Endothelial cell of umbilical vein (primary cell): ENCODE results near the gene TIFAB.

Source experiments
- EZH2 ChIP-seq: IDR thresholded peaks from 2 replicates; pipeline ENCODE4 v1.6.1; 2012; ENCODE audit warnings: borderline replicate concordance, low read depth, mild to moderate bottlenecking, moderate library complexity, low read length, inconsistent platforms; ENCODE audit not compliant: severe bottlenecking
- FOS ChIP-seq: IDR thresholded peaks from 2 replicates; pipeline ENCODE4 v1.6.1; 2011; ENCODE audit warnings: mild to moderate bottlenecking, low read length, moderate library complexity, borderline replicate concordance; ENCODE audit not compliant: insufficient read depth
- JUN ChIP-seq: IDR thresholded peaks from 2 replicates; pipeline ENCODE4 v1.6.1; 2011; ENCODE audit warnings: borderline replicate concordance, low read depth; ENCODE audit not compliant: insufficient read length, insufficient read depth
- POLR2A ChIP-seq: IDR thresholded peaks from 2 replicates; pipeline ENCODE4 v1.6.1; 2012; ENCODE audit warnings: low read depth, mild to moderate bottlenecking, control low read depth, low read length
- POLR2AphosphoS5 ChIP-seq: IDR thresholded peaks from 2 replicates; pipeline ENCODE4 v1.6.1; 2012; ENCODE audit warnings: low read depth, mild to moderate bottlenecking, control low read depth, low read length, moderate library complexity; ENCODE audit not compliant: insufficient read depth
- TF ChIP-seq, protein P1 (sequence below), 2 donors: IDR thresholded peaks; 1 replicate in 1 of 2; 2 replicates in 1 of 2; pipeline ENCODE4 v1.5.1; 2011; ENCODE audit warnings: low read length in 2 of 2, mild to moderate bottlenecking in 2 of 2, moderate library complexity in 2 of 2, control low read depth in 1 of 2, inconsistent platforms in 1 of 2, low read depth in 1 of 2; ENCODE audit not compliant: insufficient read depth in 1 of 2; ENCODE audit errors: extremely low read depth in 1 of 2

DNA sequence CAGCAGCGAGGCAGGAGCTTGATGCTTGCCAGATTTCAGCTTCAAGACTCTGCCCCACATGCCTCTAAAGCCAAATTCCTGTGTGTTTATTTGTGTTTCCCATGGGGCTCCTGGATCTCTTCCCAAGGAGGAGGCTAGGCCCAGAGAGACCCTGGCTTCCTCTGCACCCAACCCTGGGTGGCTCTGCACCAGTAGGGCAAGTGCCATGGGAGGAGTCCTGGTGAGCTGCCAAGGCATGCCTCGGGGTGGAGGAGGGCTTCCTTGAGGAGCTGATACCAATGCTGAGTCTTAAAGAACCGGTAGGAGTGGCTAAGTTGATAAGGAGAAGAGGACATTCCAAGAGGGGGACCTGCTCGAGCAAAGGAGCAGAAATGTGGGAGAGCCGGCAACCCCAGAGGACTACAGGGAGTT, 6.8 kb upstream of the TIFAB start:
- TF ChIP-seq, protein P1, sequence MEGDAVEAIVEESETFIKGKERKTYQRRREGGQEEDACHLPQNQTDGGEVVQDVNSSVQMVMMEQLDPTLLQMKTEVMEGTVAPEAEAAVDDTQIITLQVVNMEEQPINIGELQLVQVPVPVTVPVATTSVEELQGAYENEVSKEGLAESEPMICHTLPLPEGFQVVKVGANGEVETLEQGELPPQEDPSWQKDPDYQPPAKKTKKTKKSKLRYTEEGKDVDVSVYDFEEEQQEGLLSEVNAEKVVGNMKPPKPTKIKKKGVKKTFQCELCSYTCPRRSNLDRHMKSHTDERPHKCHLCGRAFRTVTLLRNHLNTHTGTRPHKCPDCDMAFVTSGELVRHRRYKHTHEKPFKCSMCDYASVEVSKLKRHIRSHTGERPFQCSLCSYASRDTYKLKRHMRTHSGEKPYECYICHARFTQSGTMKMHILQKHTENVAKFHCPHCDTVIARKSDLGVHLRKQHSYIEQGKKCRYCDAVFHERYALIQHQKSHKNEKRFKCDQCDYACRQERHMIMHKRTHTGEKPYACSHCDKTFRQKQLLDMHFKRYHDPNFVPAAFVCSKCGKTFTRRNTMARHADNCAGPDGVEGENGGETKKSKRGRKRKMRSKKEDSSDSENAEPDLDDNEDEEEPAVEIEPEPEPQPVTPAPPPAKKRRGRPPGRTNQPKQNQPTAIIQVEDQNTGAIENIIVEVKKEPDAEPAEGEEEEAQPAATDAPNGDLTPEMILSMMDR (IDR thresholded peaks at IDR 0.05; ENCODE audit: extremely low read depth in 1 of 2, insufficient read depth in 1 of 2, low read depth in 1 of 2, low read length in 2 of 2): no peak
- TF ChIP-seq JUN (no peak), POLR2AphosphoS5 (no peak), POLR2A (no peak), EZH2 (no peak), FOS (no peak)
